Hematopoietic multipotent progenitor cell treated with erythropoietin and hydrocortisone succinate and interleukin-3 and kit ligand, for 4 days (in vitro differentiated cells): ENCODE data around the gene PTPRD.

ENCODE experiments used
- DNase-seq: peaks from one replicate; pipeline ENCODE4 v3.0.0-alpha.2; 2015

PTPRD gene

GRCh38 chr9:10045598-10045997 lies 567.2 kb downstream of the PTPRD start:
- peak; percentile 62 for DNase-seq

GRCh38 chr9:10041726-10042229 lies 571.0 kb downstream of the PTPRD start:
- no peak for DNase-seq

- DNase-seq: no peak
Measured at GRCh38 chr9:10036095-10036494, 576.7 kb downstream of the PTPRD start.

- peak; percentile 58 for DNase-seq
Measured at GRCh38 chr9:10032166-10032565, 580.6 kb downstream of the PTPRD start.

- peak; percentile 82 for DNase-seq
Measured at GRCh38 chr9:10026443-10026984, 586.3 kb downstream of the PTPRD start.

- DNase-seq: no peak
Measured at GRCh38 chr9:10015755-10016154, 597.0 kb downstream of the PTPRD start.

GRCh38 chr9:10014889-10015288 lies 597.9 kb downstream of the PTPRD start:
- no peak for DNase-seq

- no peak for DNase-seq
Measured at GRCh38 chr9:10009401-10009800, 603.4 kb downstream of the PTPRD start.

- no peak for DNase-seq
Measured at GRCh38 chr9:10008101-10008799, 604.6 kb downstream of the PTPRD start.

- DNase-seq: no peak
Measured at GRCh38 chr9:10007356-10007755, 605.4 kb downstream of the PTPRD start.

- DNase-seq: peak; percentile 56
Measured at GRCh38 chr9:10005206-10005605, 607.6 kb downstream of the PTPRD start.

GRCh38 chr9:10003047-10003446 lies 609.8 kb downstream of the PTPRD start:
- DNase-seq: no peak

GRCh38 chr9:10000669-10001068 lies 612.1 kb downstream of the PTPRD start:
- peak; percentile 15 for DNase-seq

GRCh38 chr9:9998491-9999287 lies 614.1 kb downstream of the PTPRD start:
- peak; percentile 93 for DNase-seq

GRCh38 chr9:9997585-9997984 lies 615.2 kb downstream of the PTPRD start:
- DNase-seq: peak; percentile 13

- DNase-seq: no peak
Measured at GRCh38 chr9:9996259-9996658, 616.5 kb downstream of the PTPRD start.

GRCh38 chr9:9992936-9993335 lies 619.9 kb downstream of the PTPRD start:
- DNase-seq: no peak

- DNase-seq: no peak
Measured at GRCh38 chr9:9973062-9973461, 639.7 kb downstream of the PTPRD start.

- DNase-seq: no peak
Measured at GRCh38 chr9:9970514-9970913, 642.3 kb downstream of the PTPRD start.

- DNase-seq: no peak
Measured at GRCh38 chr9:9963841-9964240, 649.0 kb downstream of the PTPRD start.

- DNase-seq: no peak
Measured at GRCh38 chr9:9961934-9962333, 650.9 kb downstream of the PTPRD start.

- DNase-seq: no peak
Measured at GRCh38 chr9:9961487-9961886, 651.3 kb downstream of the PTPRD start.

- DNase-seq: peak; percentile 17
Measured at GRCh38 chr9:9951556-9952160, 661.1 kb downstream of the PTPRD start.
